HEK293 (cell line): Measurements from ENCODE around the gene SMARCD1.

ENCODE experiments used
- CTCF ChIA-PET: fragments of 350-600 bp; formaldehyde crosslinking; extraction: SDS; loops from one replicate; lab custom pipeline; 2021; ENCODE audit warnings: antibody characterized with exemption; lab: Yijun Ruan, JAX
- POLR2A ChIA-PET: fragments of 300-600 bp; formaldehyde crosslinking; extraction: SDS; loops from one replicate; lab custom pipeline; 2020; ENCODE audit warnings: antibody characterized with exemption, inconsistent platforms; lab: Yijun Ruan, JAX
- H3K27ac ChIP-seq: fragments of 200-500 bp; sonication (Bioruptor generic); 2 replicates; pipeline ENCODE4 v1.5.1; 2014; ENCODE audit warnings: low read depth, low read length, control low read depth, inconsistent platforms; ENCODE audit errors: extremely low read depth
- H3K36me3 ChIP-seq, 2 experiments: fragments of 200-500 bp in 1 of 2; sonication (Bioruptor generic) in 1 of 2; 1 replicate in 1 of 2; 2 replicates in 1 of 2; pipeline ENCODE4 v1.5.1; 2014 to 2017; ENCODE audit warnings: inconsistent platforms in 2 of 2, low read length in 2 of 2; ENCODE audit not compliant: control insufficient read depth in 2 of 2, insufficient read depth in 1 of 2
- H3K4me1 ChIP-seq: fragments of 200-500 bp; sonication (Bioruptor generic); 2 replicates; pipeline ENCODE4 v1.5.1; 2014; ENCODE audit warnings: mild to moderate bottlenecking, low read length, inconsistent platforms; ENCODE audit not compliant: control insufficient read depth, insufficient read depth
- H3K4me3 ChIP-seq: 2 replicates; pipeline ENCODE4 v1.5.1; 2011; ENCODE audit warnings: low read depth, mild to moderate bottlenecking, control low read depth, low read length, moderate library complexity
- H3K9me3 ChIP-seq: fragments of 200-500 bp; sonication (Bioruptor generic); 2 replicates; pipeline ENCODE4 v1.5.1; 2014; ENCODE audit warnings: low read depth, low read length, inconsistent platforms; ENCODE audit not compliant: control insufficient read depth, insufficient read depth
- ELK4 ChIP-seq: IDR thresholded peaks from 2 replicates; pipeline ENCODE4 v1.6.1; 2011; ENCODE audit warnings: mild to moderate bottlenecking, low read depth, low read length, borderline replicate concordance
- MZF1 ChIP-seq: fragments of 450-650 bp; formaldehyde crosslinking; IDR thresholded peaks from 2 replicates; pipeline ENCODE4 v1.5.1; 2017; ENCODE audit warnings: missing biosample characterization, missing genetic modification characterization, borderline replicate concordance
- OSR2 ChIP-seq: fragments of 450-650 bp; formaldehyde crosslinking; IDR thresholded peaks from 2 replicates; pipeline ENCODE4 v1.5.1; 2016; ENCODE audit warnings: missing biosample characterization, missing genetic modification characterization
- YY1 ChIP-seq: fragments of 450-650 bp; formaldehyde crosslinking; IDR thresholded peaks from 2 replicates; pipeline ENCODE4 v1.5.1; 2018; ENCODE audit warnings: missing biosample characterization, missing genetic modification characterization
- ZBTB20 ChIP-seq: fragments of 450-650 bp; formaldehyde crosslinking; IDR thresholded peaks from 2 replicates; pipeline ENCODE4 v1.5.1; 2016; ENCODE audit warnings: missing biosample characterization, missing genetic modification characterization
- ZBTB21 ChIP-seq: fragments of 450-650 bp; formaldehyde crosslinking; IDR thresholded peaks from 2 replicates; pipeline ENCODE4 v1.5.1; 2017; ENCODE audit warnings: missing biosample characterization, missing genetic modification characterization
- ZNF114 ChIP-seq: fragments of 450-650 bp; formaldehyde crosslinking; IDR thresholded peaks from 2 replicates; pipeline ENCODE4 v1.5.0; 2017; ENCODE audit warnings: missing biosample characterization, missing genetic modification characterization
- ZNF138 ChIP-seq: fragments of 450-650 bp; formaldehyde crosslinking; IDR thresholded peaks from 2 replicates; pipeline ENCODE4 v1.5.1; 2016; ENCODE audit warnings: missing biosample characterization, missing genetic modification characterization, borderline replicate concordance
- ZNF148 ChIP-seq: fragments of 450-650 bp; formaldehyde crosslinking; IDR thresholded peaks from 2 replicates; pipeline ENCODE4 v1.5.0; 2017; ENCODE audit warnings: missing biosample characterization, missing genetic modification characterization, borderline replicate concordance
- ZNF23 ChIP-seq: fragments of 450-650 bp; formaldehyde crosslinking; IDR thresholded peaks from 2 replicates; pipeline ENCODE4 v1.5.1; 2016; ENCODE audit warnings: missing biosample characterization, missing genetic modification characterization, borderline replicate concordance
- ZNF248 ChIP-seq: fragments of 450-650 bp; formaldehyde crosslinking; IDR thresholded peaks from 2 replicates; pipeline ENCODE4 v1.5.1; 2017; ENCODE audit warnings: missing biosample characterization, missing genetic modification characterization
- ZNF274 ChIP-seq, 2 experiments: fragments of 200-500 bp in 1 of 2; fragments of 450-650 bp in 1 of 2; sonication (Bioruptor generic) in 1 of 2; formaldehyde crosslinking in 1 of 2; IDR thresholded peaks; 2 replicates each; pipeline versions ENCODE4 v1.5.1 to v1.6.1; 2014 to 2016; ENCODE audit warnings: borderline replicate concordance in 1 of 2, inconsistent platforms in 1 of 2, low read length in 1 of 2, missing biosample characterization in 1 of 2, missing genetic modification characterization in 1 of 2
- ZNF341 ChIP-seq: fragments of 450-650 bp; formaldehyde crosslinking; IDR thresholded peaks from 2 replicates; pipeline ENCODE4; 2016; ENCODE audit warnings: low read depth, missing biosample characterization, missing genetic modification characterization
- ZNF362 ChIP-seq: fragments of 450-650 bp; formaldehyde crosslinking; IDR thresholded peaks from 2 replicates; pipeline ENCODE4 v1.5.1; 2016; ENCODE audit warnings: missing biosample characterization, missing genetic modification characterization
- ZNF391 ChIP-seq: fragments of 450-650 bp; formaldehyde crosslinking; IDR thresholded peaks from 2 replicates; pipeline ENCODE4 v1.5.1; 2016; ENCODE audit warnings: low read depth, missing biosample characterization, missing genetic modification characterization, borderline replicate concordance
- ZNF510 ChIP-seq: fragments of 450-650 bp; formaldehyde crosslinking; IDR thresholded peaks from 2 replicates; pipeline ENCODE4 v1.5.1; 2018; ENCODE audit warnings: mild to moderate bottlenecking, missing genetic modification characterization, missing biosample characterization; ENCODE audit not compliant: insufficient replicate concordance
- ZNF521 ChIP-seq: fragments of 450-650 bp; formaldehyde crosslinking; IDR thresholded peaks from 2 replicates; pipeline ENCODE4 v1.5.1; 2017; ENCODE audit warnings: missing biosample characterization, mild to moderate bottlenecking, missing genetic modification characterization
- ZNF776 ChIP-seq: fragments of 450-650 bp; formaldehyde crosslinking; IDR thresholded peaks from 2 replicates; pipeline ENCODE4 v1.5.0; 2017; ENCODE audit warnings: missing biosample characterization, missing genetic modification characterization, borderline replicate concordance
- ZSCAN16 ChIP-seq: fragments of 450-650 bp; formaldehyde crosslinking; IDR thresholded peaks from 2 replicates; pipeline ENCODE4 v1.5.1; 2016; ENCODE audit warnings: missing biosample characterization, missing genetic modification characterization
- ZSCAN5A ChIP-seq: fragments of 450-650 bp; formaldehyde crosslinking; IDR thresholded peaks from 2 replicates; pipeline ENCODE4 v1.5.1; 2016; ENCODE audit warnings: missing biosample characterization, missing genetic modification characterization
- TF ChIP-seq, protein P1 (sequence below): fragments of 450-650 bp; formaldehyde crosslinking; IDR thresholded peaks from 2 replicates; pipeline ENCODE4 v1.5.1; 2016; ENCODE audit warnings: missing biosample characterization, missing genetic modification characterization
- TF ChIP-seq, protein P2 (sequence below): fragments of 450-650 bp; formaldehyde crosslinking; conservative IDR thresholded peaks from 2 replicates; pipeline ENCODE4 v1.5.1; 2016; ENCODE audit warnings: low read depth, missing biosample characterization, missing genetic modification characterization
- TF ChIP-seq, protein P3 (sequence below): fragments of 450-650 bp; formaldehyde crosslinking; IDR thresholded peaks from 2 replicates; pipeline ENCODE4 v1.5.1; 2017; ENCODE audit warnings: missing biosample characterization, mild to moderate bottlenecking, missing genetic modification characterization, moderate library complexity

SMARCD1 gene

DNA sequence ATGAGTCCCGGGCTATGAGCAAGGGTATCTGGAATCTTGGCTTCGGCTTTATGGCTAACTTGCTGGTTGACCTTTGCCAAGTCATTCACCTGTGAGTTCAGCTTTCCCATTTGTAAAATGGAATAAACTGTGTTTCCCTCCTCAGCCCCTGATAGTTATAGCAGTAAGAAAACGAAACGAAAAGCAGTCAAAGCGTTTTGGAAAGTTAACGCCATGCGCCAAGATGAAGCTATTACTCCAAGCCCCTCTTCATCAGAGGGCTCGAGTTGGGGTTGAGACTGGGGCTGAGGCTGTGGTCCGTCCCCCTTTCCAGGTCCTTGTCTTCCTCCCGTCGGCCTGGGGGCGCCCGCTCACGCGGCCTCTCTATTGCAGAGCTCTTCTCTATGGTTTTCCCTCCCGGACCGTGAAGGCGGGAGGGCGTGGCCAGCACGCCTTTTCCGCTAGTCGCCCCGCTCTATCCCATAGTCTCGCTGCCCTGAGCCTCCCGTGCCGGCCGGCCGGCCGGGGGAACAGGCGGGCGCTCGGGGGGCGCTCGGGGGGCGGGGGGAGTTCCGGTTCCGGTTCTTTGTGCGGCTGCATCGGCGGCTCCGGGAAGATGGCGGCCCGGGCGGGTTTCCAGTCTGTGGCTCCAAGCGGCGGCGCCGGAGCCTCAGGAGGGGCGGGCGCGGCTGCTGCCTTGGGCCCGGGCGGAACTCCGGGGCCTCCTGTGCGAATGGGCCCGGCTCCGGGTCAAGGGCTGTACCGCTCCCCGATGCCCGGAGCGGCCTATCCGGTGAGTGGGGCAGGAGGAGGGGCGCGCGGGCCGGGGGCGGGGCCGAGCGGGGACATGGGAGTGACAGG lies at the start of gene SMARCD1:
Gene SMARCD1, plus strand, starts transcription at position 568 of the 840 bp plus-strand sequence. Its CDS starts 28 bp downstream, at position 596.
- Histone ChIP-seq H3K27ac (peak within 1 kb of the TSS; percentile 69), H3K9me3 (no peaks in the 10 kb centered on the region), H3K36me3 (peaks cover 28 to 40% of the 10 kb centered on the region in 2 experiments), H3K4me1 (no peaks in the 10 kb centered on the region), H3K4me3 (peak within 1 kb of the TSS; percentile 75)
- ChIA-PET POLR2A (interaction anchor here (0.5 to 2.9 kb wide), 26 partner anchors 8 to 264 kb away, joined by 3 to 68 read pairs (median 4); partner anchors contain the start of genes BCDIN3D, CERS5, COX14 and GPD1), CTCF (interaction anchor here (0.5 to 3.8 kb wide), 31 partner anchors 9 to 1329 kb away, joined by 3 to 34 read pairs (median 4); partner anchors contain the start of genes CERS5 and COX14)
- no peak for TF ChIP-seq ZNF148 (tag by site-specific recombination)
- no peak for TF ChIP-seq MZF1 (tag by site-specific recombination)
- no peak for TF ChIP-seq ZBTB21 (tag by site-specific recombination)
- no peak for TF ChIP-seq ZNF391
- peak; percentile 78 for TF ChIP-seq YY1 (tag by site-specific recombination)
- no peak for TF ChIP-seq ZSCAN16
- no peak for TF ChIP-seq ZNF274 (IDR thresholded peaks at IDR 0.05; ENCODE audit: low read length)
- TF ChIP-seq ZNF274 (tag by site-specific recombination; IDR thresholded peaks at IDR 0.05; ENCODE audit: borderline replicate concordance) = no peak
- TF ChIP-seq, protein P1, sequence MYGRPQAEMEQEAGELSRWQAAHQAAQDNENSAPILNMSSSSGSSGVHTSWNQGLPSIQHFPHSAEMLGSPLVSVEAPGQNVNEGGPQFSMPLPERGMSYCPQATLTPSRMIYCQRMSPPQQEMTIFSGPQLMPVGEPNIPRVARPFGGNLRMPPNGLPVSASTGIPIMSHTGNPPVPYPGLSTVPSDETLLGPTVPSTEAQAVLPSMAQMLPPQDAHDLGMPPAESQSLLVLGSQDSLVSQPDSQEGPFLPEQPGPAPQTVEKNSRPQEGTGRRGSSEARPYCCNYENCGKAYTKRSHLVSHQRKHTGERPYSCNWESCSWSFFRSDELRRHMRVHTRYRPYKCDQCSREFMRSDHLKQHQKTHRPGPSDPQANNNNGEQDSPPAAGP (tag by site-specific recombination) = no peak; the same call in 1 of the 2 replicates
- no peak for TF ChIP-seq ZNF114 (tag by site-specific recombination)
- TF ChIP-seq OSR2 (tag by site-specific recombination) = no peak
- TF ChIP-seq ZNF23 (tag by site-specific recombination) = no peak
- TF ChIP-seq, protein P2, sequence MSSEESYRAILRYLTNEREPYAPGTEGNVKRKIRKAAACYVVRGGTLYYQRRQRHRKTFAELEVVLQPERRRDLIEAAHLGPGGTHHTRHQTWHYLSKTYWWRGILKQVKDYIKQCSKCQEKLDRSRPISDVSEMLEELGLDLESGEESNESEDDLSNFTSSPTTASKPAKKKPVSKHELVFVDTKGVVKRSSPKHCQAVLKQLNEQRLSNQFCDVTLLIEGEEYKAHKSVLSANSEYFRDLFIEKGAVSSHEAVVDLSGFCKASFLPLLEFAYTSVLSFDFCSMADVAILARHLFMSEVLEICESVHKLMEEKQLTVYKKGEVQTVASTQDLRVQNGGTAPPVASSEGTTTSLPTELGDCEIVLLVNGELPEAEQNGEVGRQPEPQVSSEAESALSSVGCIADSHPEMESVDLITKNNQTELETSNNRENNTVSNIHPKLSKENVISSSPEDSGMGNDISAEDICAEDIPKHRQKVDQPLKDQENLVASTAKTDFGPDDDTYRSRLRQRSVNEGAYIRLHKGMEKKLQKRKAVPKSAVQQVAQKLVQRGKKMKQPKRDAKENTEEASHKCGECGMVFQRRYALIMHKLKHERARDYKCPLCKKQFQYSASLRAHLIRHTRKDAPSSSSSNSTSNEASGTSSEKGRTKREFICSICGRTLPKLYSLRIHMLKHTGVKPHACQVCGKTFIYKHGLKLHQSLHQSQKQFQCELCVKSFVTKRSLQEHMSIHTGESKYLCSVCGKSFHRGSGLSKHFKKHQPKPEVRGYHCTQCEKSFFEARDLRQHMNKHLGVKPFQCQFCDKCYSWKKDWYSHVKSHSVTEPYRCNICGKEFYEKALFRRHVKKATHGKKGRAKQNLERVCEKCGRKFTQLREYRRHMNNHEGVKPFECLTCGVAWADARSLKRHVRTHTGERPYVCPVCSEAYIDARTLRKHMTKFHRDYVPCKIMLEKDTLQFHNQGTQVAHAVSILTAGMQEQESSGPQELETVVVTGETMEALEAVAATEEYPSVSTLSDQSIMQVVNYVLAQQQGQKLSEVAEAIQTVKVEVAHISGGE (tag by site-specific recombination) = peak; percentile 90
- TF ChIP-seq ZNF510 (tag by site-specific recombination) = no peak
- no peak for TF ChIP-seq ZNF776 (tag by site-specific recombination)
- no peak for TF ChIP-seq ELK4
- no peak for TF ChIP-seq ZNF341 (tag by site-specific recombination)
- no peak for TF ChIP-seq ZSCAN5A
- TF ChIP-seq ZNF138 (tag by site-specific recombination) = no peak
- TF ChIP-seq, protein P3, sequence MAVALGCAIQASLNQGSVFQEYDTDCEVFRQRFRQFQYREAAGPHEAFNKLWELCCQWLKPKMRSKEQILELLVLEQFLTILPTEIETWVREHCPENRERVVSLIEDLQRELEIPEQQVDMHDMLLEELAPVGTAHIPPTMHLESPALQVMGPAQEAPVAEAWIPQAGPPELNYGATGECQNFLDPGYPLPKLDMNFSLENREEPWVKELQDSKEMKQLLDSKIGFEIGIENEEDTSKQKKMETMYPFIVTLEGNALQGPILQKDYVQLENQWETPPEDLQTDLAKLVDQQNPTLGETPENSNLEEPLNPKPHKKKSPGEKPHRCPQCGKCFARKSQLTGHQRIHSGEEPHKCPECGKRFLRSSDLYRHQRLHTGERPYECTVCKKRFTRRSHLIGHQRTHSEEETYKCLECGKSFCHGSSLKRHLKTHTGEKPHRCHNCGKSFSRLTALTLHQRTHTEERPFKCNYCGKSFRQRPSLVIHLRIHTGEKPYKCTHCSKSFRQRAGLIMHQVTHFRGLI (tag by site-specific recombination) = no peak
- TF ChIP-seq ZNF248 = no peak
- TF ChIP-seq ZNF362 (tag by site-specific recombination) = no peak
- TF ChIP-seq ZBTB20 (tag by site-specific recombination) = no peak
- TF ChIP-seq ZNF521 = no peak
